Activated CD8-positive, alpha-beta memory T cell treated with anti-CD3 and anti-CD28 coated beads, Interleukin-2, amount 50 U/mL, for 1 hour (primary cell): Measurements from ENCODE around the gene SMYD3.
"Not testable (repeated sequence)": the region's sequence is repeated elsewhere in the genome, so short reads cannot be mapped to it uniquely, and the experiment has no call there.

Source experiments
- DNase-seq: peaks from one replicate; pipeline ENCODE4 v3.0.0-alpha.2; 2020; ENCODE audit errors: extremely low read depth

The SMYD3 gene

GRCh38 chr1:245840971-245841370 is 666.1 kb downstream of the SMYD3 start:
- DNase-seq: no peak

GRCh38 chr1:245837718-245838117 is 669.4 kb downstream of the SMYD3 start:
- no peak for DNase-seq

GRCh38 chr1:245835386-245835785 is 671.7 kb downstream of the SMYD3 start:
- no peak for DNase-seq

GRCh38 chr1:245834002-245834401 is 673.1 kb downstream of the SMYD3 start:
- DNase-seq: no peak

GRCh38 chr1:245832771-245833527 is 674.1 kb downstream of the SMYD3 start:
- no peak for DNase-seq

- DNase-seq: no peak
These were observed 675.6 kb downstream of the SMYD3 start for GRCh38 chr1:245831518-245831917.

- no peak for DNase-seq
These were observed 677.3 kb downstream of the SMYD3 start for GRCh38 chr1:245829826-245830225.

GRCh38 chr1:245829194-245829593 is 677.9 kb downstream of the SMYD3 start:
- no peak for DNase-seq

- DNase-seq: no peak
These were observed 679.8 kb downstream of the SMYD3 start for GRCh38 chr1:245827301-245827700.

GRCh38 chr1:245825128-245825901 is 681.8 kb downstream of the SMYD3 start:
- DNase-seq: no peak

- DNase-seq: no peak
These were observed 683.5 kb downstream of the SMYD3 start for GRCh38 chr1:245823408-245824147.

- no peak for DNase-seq
These were observed 684.1 kb downstream of the SMYD3 start for GRCh38 chr1:245822996-245823395.

GRCh38 chr1:245818363-245818762 is 688.7 kb downstream of the SMYD3 start:
- DNase-seq: not testable (repeated sequence)

GRCh38 chr1:245816496-245816895 is 690.6 kb downstream of the SMYD3 start:
- DNase-seq: not testable (repeated sequence)

GRCh38 chr1:245814651-245815050 is 692.4 kb downstream of the SMYD3 start:
- no peak for DNase-seq

GRCh38 chr1:245812278-245812677 is 694.8 kb downstream of the SMYD3 start:
- no peak for DNase-seq

- no peak for DNase-seq
These were observed 696.2 kb downstream of the SMYD3 start for GRCh38 chr1:245810789-245811337.

- DNase-seq: no peak
These were observed 696.8 kb downstream of the SMYD3 start for GRCh38 chr1:245810181-245810769.

- DNase-seq: no peak
These were observed 697.7 kb downstream of the SMYD3 start for GRCh38 chr1:245809361-245809760.

GRCh38 chr1:245807954-245808719 is 698.9 kb downstream of the SMYD3 start:
- no peak for DNase-seq

- DNase-seq: no peak
These were observed 699.8 kb downstream of the SMYD3 start for GRCh38 chr1:245807306-245807705.
